Fibroblast of lung (primary cell): ENCODE measurements around the gene FTCDNL1.

Experiments
- CTCF ChIP-seq, 2 donors: IDR thresholded peaks in 1 of 2; conservative IDR thresholded peaks in 1 of 2; 1 replicate in 1 of 2; 2 replicates in 1 of 2; pipeline ENCODE4 v1.5.1; 2011 to 2012; ENCODE audit warnings: low read length in 2 of 2, control low read depth in 1 of 2, inconsistent platforms in 1 of 2, low read depth in 1 of 2, mild to moderate bottlenecking in 1 of 2
- EZH2 ChIP-seq: IDR thresholded peaks from 2 replicates; pipeline ENCODE4 v1.5.1; 2012; ENCODE audit warnings: low read length, control low read depth, mild to moderate bottlenecking; ENCODE audit errors: missing control alignments

- no peak for TF ChIP-seq CTCF (conservative IDR thresholded peaks at IDR 0.05 in 1 of 2, IDR thresholded peaks at IDR 0.05 in 1 of 2; ENCODE audit: low read depth in 1 of 2, low read length in 2 of 2)
- no peak for TF ChIP-seq EZH2
Measured at GRCh38 chr2:199847181-199847864, 3.7 kb downstream of the FTCDNL1 start.
